Measurements from ENCODE around the gene MECP2. TPM values are rescaled to one million over a fixed set of nuclear protein-coding genes. Genes with fewer than 3 reads are reported as not detected.

The MECP2 gene
- total RNA-seq, 1 experiment from 2014 or later = 47.3 TPM

DNA sequence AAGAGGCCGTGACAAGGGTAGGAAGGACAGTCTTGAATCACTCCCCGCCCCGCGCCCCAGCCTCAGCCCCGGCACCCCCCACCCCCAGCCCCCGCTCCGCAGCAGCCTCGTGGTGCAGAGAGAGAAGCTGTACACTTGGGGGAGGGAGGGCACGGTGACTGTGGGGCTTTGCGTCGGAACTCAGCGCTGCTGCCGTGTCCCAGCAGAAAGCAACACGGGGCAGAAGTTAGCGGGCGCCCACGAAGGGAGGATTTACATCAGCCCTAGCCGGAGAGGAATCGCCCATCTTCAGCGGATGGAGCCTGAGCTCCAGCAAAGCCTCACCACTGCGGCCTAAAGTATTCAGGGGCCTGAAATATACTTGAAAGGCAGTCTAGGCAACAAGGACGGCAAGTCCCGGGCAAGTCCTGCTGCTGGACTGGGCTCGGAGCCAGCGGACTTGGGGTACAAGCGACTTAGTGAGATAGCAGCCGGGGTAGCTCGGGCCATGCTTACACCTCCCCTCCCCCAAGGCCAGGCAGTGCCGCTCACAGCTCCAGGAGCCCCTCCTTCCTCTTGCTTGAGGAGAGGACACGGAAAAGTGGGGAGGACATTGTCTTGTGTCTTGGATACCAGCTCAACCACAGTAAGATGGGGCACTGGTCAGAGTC is 28.0 kb upstream of the MECP2 start:
- Histone ChIP-seq H3K4me2 (ENCODE audit: low read length) (no peak overlapping the region), H3F3A (ENCODE audit: low read length, unreplicated experiment) (no peaks in the 10 kb centered on the region), H3K9ac (ENCODE audit: low read length) (no peak overlapping the region), H3K27ac (ENCODE audit: low read length) (no peak overlapping the region), H4K20me1 (ENCODE audit: low read length) (no peaks in the 10 kb centered on the region), H3K36me3 (ENCODE audit: low read depth, low read length) (no peaks in the 10 kb centered on the region), H3K9me3 (ENCODE audit: low read length) (no peaks in the 10 kb centered on the region), H2AFZ (ENCODE audit: low read length) (no peak overlapping the region), H3K27me3 (ENCODE audit: low read length) (no peaks in the 10 kb centered on the region), H3K4me3 (ENCODE audit: low read length) (no peak overlapping the region), H3K79me2 (ENCODE audit: low read length) (no peaks in the 10 kb centered on the region), H3K9me2 (replicated peaks; ENCODE audit: low read length) (no peaks in the 10 kb centered on the region), H3K4me1 (ENCODE audit: insufficient read depth, low read length) (peaks cover 32% of the 10 kb centered on the region)
- DNase-seq (no peak), ATAC-seq (no peak)
- TF ChIP-seq EZH2phosphoT487 (IDR thresholded peaks at IDR 0.05; ENCODE audit: borderline replicate concordance, low read length) = no peak
- TF ChIP-seq EZH2 (IDR thresholded peaks at IDR 0.05; ENCODE audit: low read length, unreplicated experiment) = no peak
- TF ChIP-seq, protein P1, sequence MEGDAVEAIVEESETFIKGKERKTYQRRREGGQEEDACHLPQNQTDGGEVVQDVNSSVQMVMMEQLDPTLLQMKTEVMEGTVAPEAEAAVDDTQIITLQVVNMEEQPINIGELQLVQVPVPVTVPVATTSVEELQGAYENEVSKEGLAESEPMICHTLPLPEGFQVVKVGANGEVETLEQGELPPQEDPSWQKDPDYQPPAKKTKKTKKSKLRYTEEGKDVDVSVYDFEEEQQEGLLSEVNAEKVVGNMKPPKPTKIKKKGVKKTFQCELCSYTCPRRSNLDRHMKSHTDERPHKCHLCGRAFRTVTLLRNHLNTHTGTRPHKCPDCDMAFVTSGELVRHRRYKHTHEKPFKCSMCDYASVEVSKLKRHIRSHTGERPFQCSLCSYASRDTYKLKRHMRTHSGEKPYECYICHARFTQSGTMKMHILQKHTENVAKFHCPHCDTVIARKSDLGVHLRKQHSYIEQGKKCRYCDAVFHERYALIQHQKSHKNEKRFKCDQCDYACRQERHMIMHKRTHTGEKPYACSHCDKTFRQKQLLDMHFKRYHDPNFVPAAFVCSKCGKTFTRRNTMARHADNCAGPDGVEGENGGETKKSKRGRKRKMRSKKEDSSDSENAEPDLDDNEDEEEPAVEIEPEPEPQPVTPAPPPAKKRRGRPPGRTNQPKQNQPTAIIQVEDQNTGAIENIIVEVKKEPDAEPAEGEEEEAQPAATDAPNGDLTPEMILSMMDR (conservative IDR thresholded peaks at IDR 0.05; ENCODE audit: low read depth, low read length) = no peak
- intact Hi-C loops (cut with micrococcal nuclease) = no loop called here
- BruUV-seq (replicated peaks) = no TSS peak
- ChIA-PET CTCF (no interaction called here), POLR2A (ENCODE audit: unreplicated experiment) (no interaction called here)

DNA sequence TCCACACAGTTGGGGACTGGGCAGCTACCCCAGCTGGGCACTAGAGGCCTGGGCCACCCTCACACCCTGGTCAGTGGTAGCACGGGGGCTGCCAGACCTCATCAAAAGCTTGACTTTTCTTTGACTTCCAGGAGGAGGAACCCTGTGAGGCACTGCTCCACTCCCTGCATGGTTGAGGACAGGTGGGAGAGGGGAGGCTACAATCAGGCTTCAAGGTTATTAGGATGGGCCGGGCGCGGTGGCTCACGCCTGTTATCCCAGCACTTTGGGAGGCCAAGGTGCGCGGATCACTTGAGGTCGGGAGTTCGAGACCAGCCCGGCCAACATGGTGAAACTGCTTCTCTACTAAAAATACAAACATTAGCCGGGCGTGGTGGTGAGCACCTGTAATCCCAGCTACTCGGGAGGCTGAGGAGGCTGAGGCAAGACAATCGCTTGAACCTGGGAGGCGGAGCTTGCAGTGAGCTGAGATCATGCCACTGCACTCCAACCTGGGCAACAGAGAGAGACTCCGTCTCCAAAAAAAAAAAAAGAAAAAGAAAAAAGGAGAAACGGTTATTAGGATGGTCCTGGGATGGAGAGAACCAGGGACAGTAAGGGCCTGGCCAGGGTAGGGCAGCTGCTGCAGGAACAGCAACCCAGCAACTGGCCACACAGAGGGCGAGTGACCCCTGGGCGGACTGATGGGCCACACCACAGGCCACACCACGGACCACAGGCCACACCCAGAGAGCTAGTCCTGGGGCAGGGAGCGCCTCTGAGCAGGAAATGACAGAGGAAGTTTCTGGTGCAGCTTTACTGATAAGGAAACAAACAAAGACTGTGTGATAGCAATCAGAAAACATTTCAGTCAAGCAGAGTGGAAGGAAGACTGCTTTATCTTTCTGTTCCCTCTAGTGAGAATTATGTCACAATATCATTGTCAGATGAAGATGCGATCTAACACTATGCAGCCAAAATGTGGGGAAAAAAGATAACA is 26.0 kb upstream of the MECP2 start:
- no peak overlapping the region for H3K9ac ChIP-seq (ENCODE audit: low read length)
- H3K79me2 ChIP-seq (ENCODE audit: low read length) = no peaks in the 10 kb centered on the region
- peaks cover 32% of the 10 kb centered on the region for H3K4me1 ChIP-seq (ENCODE audit: insufficient read depth, low read length)
- BruUV-seq (replicated peaks) = no TSS peak
- DNase-seq = peak; percentile 30
- H2AFZ ChIP-seq (ENCODE audit: low read length) = 0 out of 2 replicates have a peak overlapping the region, but pooled peaks have one; percentile 9
- no peaks in the 10 kb centered on the region for H3K9me3 ChIP-seq (ENCODE audit: low read length)
- no peak for TF ChIP-seq EZH2phosphoT487 (IDR thresholded peaks at IDR 0.05; ENCODE audit: borderline replicate concordance, low read length)
- TF ChIP-seq EZH2 (IDR thresholded peaks at IDR 0.05; ENCODE audit: low read length, unreplicated experiment) = no peak
- TF ChIP-seq, protein P1 (conservative IDR thresholded peaks at IDR 0.05; ENCODE audit: low read depth, low read length) = no peak
- intact Hi-C loops (cut with micrococcal nuclease) = no loop called here
- peak; percentile 77 for ATAC-seq
- POLR2A ChIA-PET (ENCODE audit: unreplicated experiment) = no interaction called here
- H3K4me2 ChIP-seq (ENCODE audit: low read length) = 0 out of 2 replicates have a peak overlapping the region, but pooled peaks have one; percentile 22
- H3K27ac ChIP-seq (ENCODE audit: low read length) = no peak overlapping the region
- no peaks in the 10 kb centered on the region for H3K36me3 ChIP-seq (ENCODE audit: low read depth, low read length)
- H4K20me1 ChIP-seq (ENCODE audit: low read length) = no peaks in the 10 kb centered on the region
- H3F3A ChIP-seq (ENCODE audit: low read length, unreplicated experiment) = no peaks in the 10 kb centered on the region
- no peaks in the 10 kb centered on the region for H3K27me3 ChIP-seq (ENCODE audit: low read length)
- H3K9me2 ChIP-seq (replicated peaks; ENCODE audit: low read length) = no peaks in the 10 kb centered on the region
- no peak overlapping the region for H3K4me3 ChIP-seq (ENCODE audit: low read length)
- CTCF ChIA-PET = interaction anchor here (0.8 kb wide), 1 partner anchor 191 kb away, joined by 3 read pairs; no protein-coding TSS in a partner anchor

Data from PC-3 (cell line).